Upper lobe of right lung (tissue), 1 donor: Measurements from ENCODE around the gene COL21A1. TPM values are rescaled to one million over a fixed set of nuclear protein-coding genes. Genes with fewer than 3 reads are reported as not detected.
"Not testable (repeated sequence)": the region's sequence is repeated elsewhere in the genome, so short reads cannot be mapped to it uniquely, and the experiment has no call there.

Experiments
- ATAC-seq: fragments of 200-7000 bp; cut with Tn5 transposase; one replicate; pipeline ENCODE4 v1.9.1; 2020; ENCODE audit warnings: mild to moderate bottlenecking, moderate library complexity
- DNase-seq: peaks from one replicate; pipeline ENCODE4 v3.0.0-alpha.2; 2020
- H3K27ac ChIP-seq: fragments of 200-600 bp; one replicate; pipeline ENCODE4 v1.8.0; 2022
- H3K27me3 ChIP-seq: fragments of 200-600 bp; one replicate; pipeline ENCODE4 v1.8.0; 2022; ENCODE audit warnings: mild to moderate bottlenecking
- H3K36me3 ChIP-seq: fragments of 200-600 bp; one replicate; pipeline ENCODE4 v1.8.0; 2022
- H3K4me1 ChIP-seq: fragments of 200-600 bp; one replicate; pipeline ENCODE4 v1.8.0; 2022
- H3K4me3 ChIP-seq: fragments of 200-600 bp; one replicate; pipeline ENCODE4 v1.8.0; 2022; ENCODE audit warnings: mild to moderate bottlenecking
- H3K9me3 ChIP-seq: fragments of 200-600 bp; one replicate; pipeline ENCODE4 v1.8.0; 2022
- intact Hi-C: fragments of 100-400 bp; cut with DNase I; formaldehyde crosslinking; loops from one replicate; pipeline ENCODE4 v1.11.0; 2022
- total RNA-seq: library from RNA; stranded (reverse); fragmentation: NEBNext Ultra II Directional; extraction: Animal tissue kit (Norgen Biotek cat#: 25700); gene quantifications from one replicate; pipeline ENCODE4 v1.2.1, GENCODE V29; 2021
- TF ChIP-seq, protein P1 (sequence below): fragments of 200-600 bp; IDR thresholded peaks from one replicate; pipeline ENCODE4 v1.8.0; 2022; ENCODE audit warnings: antibody characterized with exemption
- donor health status: DM: no; HTN: yes; CAD: no; lungs with severe emphysema.

COL21A1 gene
- total RNA-seq, 1 donor from 2014 or later, result 15.6 TPM

DNA sequence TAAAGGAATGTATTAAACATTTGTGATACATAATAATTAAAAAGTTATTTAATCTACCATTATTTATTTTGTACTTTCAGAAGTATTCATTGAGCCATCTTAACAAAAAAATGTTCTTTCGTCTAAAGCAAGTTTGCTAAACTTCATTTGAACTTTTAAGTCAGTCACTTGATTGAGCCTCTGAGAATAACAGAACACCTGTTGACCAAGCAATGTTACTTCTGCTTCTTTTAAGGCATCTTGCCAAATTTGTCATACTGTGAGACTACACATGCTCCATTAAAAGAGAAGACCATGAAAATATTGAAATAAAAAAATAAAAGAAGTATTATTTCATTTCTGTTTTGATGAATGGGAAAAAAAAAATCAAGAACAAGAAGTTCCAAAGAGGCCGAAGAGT, 230.2 kb downstream of the COL21A1 start:
- no peaks in the 10 kb centered on the region for H3K9me3 ChIP-seq
- no peak for ATAC-seq
- no peaks in the 10 kb centered on the region for H3K36me3 ChIP-seq
- H3K27ac ChIP-seq, result no peak overlapping the region
- H3K4me1 ChIP-seq, result no peaks in the 10 kb centered on the region
- no peaks in the 10 kb centered on the region for H3K27me3 ChIP-seq
- TF ChIP-seq, protein P1, sequence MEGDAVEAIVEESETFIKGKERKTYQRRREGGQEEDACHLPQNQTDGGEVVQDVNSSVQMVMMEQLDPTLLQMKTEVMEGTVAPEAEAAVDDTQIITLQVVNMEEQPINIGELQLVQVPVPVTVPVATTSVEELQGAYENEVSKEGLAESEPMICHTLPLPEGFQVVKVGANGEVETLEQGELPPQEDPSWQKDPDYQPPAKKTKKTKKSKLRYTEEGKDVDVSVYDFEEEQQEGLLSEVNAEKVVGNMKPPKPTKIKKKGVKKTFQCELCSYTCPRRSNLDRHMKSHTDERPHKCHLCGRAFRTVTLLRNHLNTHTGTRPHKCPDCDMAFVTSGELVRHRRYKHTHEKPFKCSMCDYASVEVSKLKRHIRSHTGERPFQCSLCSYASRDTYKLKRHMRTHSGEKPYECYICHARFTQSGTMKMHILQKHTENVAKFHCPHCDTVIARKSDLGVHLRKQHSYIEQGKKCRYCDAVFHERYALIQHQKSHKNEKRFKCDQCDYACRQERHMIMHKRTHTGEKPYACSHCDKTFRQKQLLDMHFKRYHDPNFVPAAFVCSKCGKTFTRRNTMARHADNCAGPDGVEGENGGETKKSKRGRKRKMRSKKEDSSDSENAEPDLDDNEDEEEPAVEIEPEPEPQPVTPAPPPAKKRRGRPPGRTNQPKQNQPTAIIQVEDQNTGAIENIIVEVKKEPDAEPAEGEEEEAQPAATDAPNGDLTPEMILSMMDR, result no peak
- intact Hi-C loops, result no loop called here
- DNase-seq, result no peak
- no peak overlapping the region for H3K4me3 ChIP-seq

DNA sequence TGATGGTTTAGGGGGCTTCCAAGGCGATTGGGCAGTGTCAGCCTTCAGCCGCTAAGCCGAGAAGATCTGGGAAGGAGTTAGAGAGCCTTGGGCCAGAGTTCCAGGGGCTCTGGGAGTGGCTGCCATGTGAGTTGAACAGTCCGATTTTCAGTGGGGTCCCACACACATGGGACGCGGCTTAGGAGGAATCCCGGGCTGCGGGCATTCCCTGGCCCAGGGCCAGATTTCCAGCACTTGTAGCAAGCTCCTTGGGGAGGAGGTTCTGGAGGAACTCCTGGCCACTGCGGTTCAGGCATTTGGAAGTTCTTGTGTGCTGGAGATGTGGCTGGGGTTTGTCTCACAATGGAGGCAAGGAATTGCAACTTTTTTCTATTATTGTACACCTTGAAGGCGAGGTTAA, 233.3 kb downstream of the COL21A1 start:
- H3K27me3 ChIP-seq, H3K4me3 ChIP-seq, intact Hi-C loops, DNase-seq, ATAC-seq, H3K4me1 ChIP-seq, H3K27ac ChIP-seq, H3K9me3 ChIP-seq, H3K36me3 ChIP-seq: not testable (repeated sequence)

DNA sequence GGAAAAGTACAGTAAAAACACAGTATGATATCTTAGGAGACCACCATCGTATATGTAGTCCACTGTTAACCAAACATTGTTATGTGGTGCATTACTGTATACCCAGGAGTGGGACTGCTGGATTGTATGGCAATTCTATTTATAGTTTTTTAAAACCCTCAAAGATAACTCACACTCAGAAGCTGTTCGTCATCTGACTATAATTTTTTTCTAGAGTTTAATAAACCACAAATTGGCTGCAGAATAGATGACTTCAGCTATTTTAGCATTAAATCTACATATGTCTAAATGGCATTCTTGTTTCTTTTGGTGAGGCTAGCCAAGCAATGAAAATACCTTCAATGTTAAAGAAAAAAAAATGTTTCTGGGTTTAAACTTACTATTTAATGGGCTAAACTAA, 237.7 kb downstream of the COL21A1 start:
- ATAC-seq (no peak), DNase-seq (no peak)
- Histone ChIP-seq H3K27ac (no peak overlapping the region), H3K4me1 (no peaks in the 10 kb centered on the region), H3K27me3 (no peaks in the 10 kb centered on the region), H3K36me3 (no peaks in the 10 kb centered on the region), H3K9me3 (no peaks in the 10 kb centered on the region), H3K4me3 (no peak overlapping the region)
- TF ChIP-seq, protein P1, result no peak
- intact Hi-C loops, result no loop called here
